GM10266 (cell line): ENCODE data around the gene WIPF3.

Experiments used
- DNase-seq: peaks from one replicate; pipeline ENCODE4 v3.0.0; 2012; ENCODE audit errors: extremely low spot score
- CTCF ChIP-seq: IDR thresholded peaks from 2 replicates; pipeline ENCODE4 v1.5.1; 2012; ENCODE audit warnings: mild to moderate bottlenecking, low read depth; ENCODE audit not compliant: control insufficient read depth, insufficient read depth; ENCODE audit errors: missing control alignments

Gene WIPF3

GRCh38 chr7:29861884-29862283, 55.6 kb downstream of the WIPF3 start:
- DNase-seq: no peak
- no peak for TF ChIP-seq CTCF

GRCh38 chr7:29864656-29865055, 58.3 kb downstream of the WIPF3 start:
- DNase-seq: no peak
- no peak for TF ChIP-seq CTCF

- TF ChIP-seq CTCF: no peak
- no peak for DNase-seq
Measured at GRCh38 chr7:29865526-29865925, 59.2 kb downstream of the WIPF3 start.

GRCh38 chr7:29866490-29866930, 60.2 kb downstream of the WIPF3 start:
- no peak for DNase-seq
- TF ChIP-seq CTCF: no peak

GRCh38 chr7:29871787-29872398, 65.6 kb downstream of the WIPF3 start:
- DNase-seq: no peak
- TF ChIP-seq CTCF: no peak

- no peak for DNase-seq
- no peak for TF ChIP-seq CTCF
Measured at GRCh38 chr7:29873644-29874294, 67.5 kb downstream of the WIPF3 start.

GRCh38 chr7:29875741-29876140, 69.4 kb downstream of the WIPF3 start:
- no peak for DNase-seq
- TF ChIP-seq CTCF: no peak
